Thymus (tissue), 14 donors: ENCODE measurements around the gene NDUFB11. TPM values are rescaled to one million over a fixed set of nuclear protein-coding genes. Genes with fewer than 3 reads are reported as not detected.

ENCODE experiments used
- DNase-seq, 9 donors: peaks; one replicate each; pipeline ENCODE4 v3.0.0-alpha.2; 2013; ENCODE audit warnings: low spot score in 9 of 9, low read depth in 6 of 9, missing footprints in 1 of 9
- H3K27ac ChIP-seq, 2 donors: one replicate each; pipeline ENCODE4 v1.5.1; 2013; ENCODE audit warnings: control low read depth in 1 of 2, low read depth in 1 of 2, low read length in 1 of 2, mild to moderate bottlenecking in 1 of 2, moderate library complexity in 1 of 2
- H3K27me3 ChIP-seq, 2 donors: one replicate each; pipeline ENCODE4 v1.5.1; 2013; ENCODE audit warnings: low read length in 1 of 2; ENCODE audit not compliant: control insufficient read depth in 2 of 2, insufficient read depth in 1 of 2
- H3K36me3 ChIP-seq, 2 donors: one replicate each; pipeline ENCODE4 v1.5.1; 2013; ENCODE audit warnings: low read length in 1 of 2, mild to moderate bottlenecking in 1 of 2, moderate library complexity in 1 of 2; ENCODE audit not compliant: control insufficient read depth in 2 of 2, insufficient read depth in 2 of 2
- H3K4me1 ChIP-seq, 2 donors: one replicate each; pipeline ENCODE4 v1.5.1; 2013; ENCODE audit warnings: low read length in 2 of 2; ENCODE audit not compliant: control insufficient read depth in 2 of 2, insufficient read depth in 2 of 2
- H3K4me3 ChIP-seq, 2 donors: one replicate each; pipeline ENCODE4 v1.5.1; 2013; ENCODE audit warnings: low read length in 2 of 2, control low read depth in 1 of 2, mild to moderate bottlenecking in 1 of 2
- H3K9me3 ChIP-seq, 2 donors: one replicate each; pipeline ENCODE4 v1.5.1; 2013; ENCODE audit warnings: low read length in 1 of 2, mild to moderate bottlenecking in 1 of 2; ENCODE audit not compliant: control insufficient read depth in 2 of 2, insufficient read depth in 1 of 2
- WGBS: extraction: QIAGEN DNeasy Blood & Tissue Kit; methylation state at CpG from one replicate; pipeline ENCODE4 v1.1.7; 2013; 5-methylcytosine and 5-hydroxymethylcytosine counted together
- long read RNA-seq, 10 donors: transcript quantifications; one replicate each; lab custom pipeline, GENCODE V29; 2026
- polyA plus RNA-seq: library from polyadenylated mRNA; stranded (reverse); fragments of 200-250 nt; gene quantifications from one replicate; pipeline ENCODE4 v1.2.3, GENCODE V29; 2013
- total RNA-seq: library from RNA; stranded (reverse); fragments of 120-200 nt; gene quantifications from one replicate; pipeline ENCODE4 v1.2.4, GENCODE V29; 2013
- donor health status: healthy.

NDUFB11 gene
- 109 TPM for total RNA-seq
- polyA plus RNA-seq, result 59.2 TPM
- long read RNA-seq, donor 1, transcript NDUFB11-202 (3 exons, 1,388 nt), result major isoform, 13 of 17 reads
- long read RNA-seq, donor 1, partial matches to known transcripts, result 0 of 17 reads
- long read RNA-seq, donor 1, other reads (novel, unspliced or antisense), result 0 of 17 reads
- long read RNA-seq, donor 2, transcript NDUFB11-202 (3 exons, 1,388 nt), result major isoform, 119 of 153 reads
- long read RNA-seq, donor 2, transcript NDUFB11-201 (3 exons, 948 nt), result minor isoform, 34 of 153 reads
- long read RNA-seq, donor 2, partial matches to known transcripts, result 0 of 153 reads
- long read RNA-seq, donor 2, other reads (novel, unspliced or antisense), result 0 of 153 reads
- long read RNA-seq, donor 3, transcript NDUFB11-201 (3 exons, 948 nt), result minor isoform, 30 of 183 reads
- long read RNA-seq, donor 3, transcript NDUFB11-202 (3 exons, 1,388 nt), result major isoform, 153 of 183 reads
- long read RNA-seq, donor 3, partial matches to known transcripts, result 0 of 183 reads
- long read RNA-seq, donor 3, other reads (novel, unspliced or antisense), result 0 of 183 reads
- long read RNA-seq, donor 4, transcript NDUFB11-202 (3 exons, 1,388 nt), result major isoform, 54 of 74 reads
- long read RNA-seq, donor 4, transcript NDUFB11-201 (3 exons, 948 nt), result minor isoform, 20 of 74 reads
- long read RNA-seq, donor 4, partial matches to known transcripts, result 0 of 74 reads
- long read RNA-seq, donor 4, other reads (novel, unspliced or antisense), result 0 of 74 reads
- long read RNA-seq, donor 5, transcript NDUFB11-201 (3 exons, 948 nt), result minor isoform, 51 of 482 reads
- long read RNA-seq, donor 5, transcript NDUFB11-202 (3 exons, 1,388 nt), result major isoform, 161 of 482 reads
- long read RNA-seq, donor 5, partial matches to known transcripts, result 250 of 482 reads
- long read RNA-seq, donor 5, other reads (novel, unspliced or antisense), result 20 of 482 reads
- long read RNA-seq, donor 6, transcript NDUFB11-202 (3 exons, 1,388 nt), result major isoform, 68 of 93 reads
- long read RNA-seq, donor 6, transcript NDUFB11-201 (3 exons, 948 nt), result minor isoform, 25 of 93 reads
- long read RNA-seq, donor 6, partial matches to known transcripts, result 0 of 93 reads
- long read RNA-seq, donor 6, other reads (novel, unspliced or antisense), result 0 of 93 reads
- long read RNA-seq, donor 7, transcript NDUFB11-202 (3 exons, 1,388 nt), result major isoform, 80 of 247 reads
- long read RNA-seq, donor 7, transcript NDUFB11-201 (3 exons, 948 nt), result minor isoform, 23 of 247 reads
- long read RNA-seq, donor 7, partial matches to known transcripts, result 139 of 247 reads
- long read RNA-seq, donor 7, other reads (novel, unspliced or antisense), result 5 of 247 reads
- long read RNA-seq, donor 8, transcript NDUFB11-202 (3 exons, 1,388 nt), result major isoform, 43 of 52 reads
- long read RNA-seq, donor 8, transcript NDUFB11-201 (3 exons, 948 nt), result minor isoform, 9 of 52 reads
- long read RNA-seq, donor 8, partial matches to known transcripts, result 0 of 52 reads
- long read RNA-seq, donor 8, other reads (novel, unspliced or antisense), result 0 of 52 reads
- long read RNA-seq, donor 9, transcript NDUFB11-202 (3 exons, 1,388 nt), result major isoform, 67 of 87 reads
- long read RNA-seq, donor 9, transcript NDUFB11-201 (3 exons, 948 nt), result minor isoform, 20 of 87 reads
- long read RNA-seq, donor 9, partial matches to known transcripts, result 0 of 87 reads
- long read RNA-seq, donor 9, other reads (novel, unspliced or antisense), result 0 of 87 reads
- long read RNA-seq, donor 10, transcript NDUFB11-201 (3 exons, 948 nt), result minor isoform, 22 of 108 reads
- long read RNA-seq, donor 10, transcript NDUFB11-202 (3 exons, 1,388 nt), result major isoform, 86 of 108 reads
- long read RNA-seq, donor 10, partial matches to known transcripts, result 0 of 108 reads
- long read RNA-seq, donor 10, other reads (novel, unspliced or antisense), result 0 of 108 reads

DNA sequence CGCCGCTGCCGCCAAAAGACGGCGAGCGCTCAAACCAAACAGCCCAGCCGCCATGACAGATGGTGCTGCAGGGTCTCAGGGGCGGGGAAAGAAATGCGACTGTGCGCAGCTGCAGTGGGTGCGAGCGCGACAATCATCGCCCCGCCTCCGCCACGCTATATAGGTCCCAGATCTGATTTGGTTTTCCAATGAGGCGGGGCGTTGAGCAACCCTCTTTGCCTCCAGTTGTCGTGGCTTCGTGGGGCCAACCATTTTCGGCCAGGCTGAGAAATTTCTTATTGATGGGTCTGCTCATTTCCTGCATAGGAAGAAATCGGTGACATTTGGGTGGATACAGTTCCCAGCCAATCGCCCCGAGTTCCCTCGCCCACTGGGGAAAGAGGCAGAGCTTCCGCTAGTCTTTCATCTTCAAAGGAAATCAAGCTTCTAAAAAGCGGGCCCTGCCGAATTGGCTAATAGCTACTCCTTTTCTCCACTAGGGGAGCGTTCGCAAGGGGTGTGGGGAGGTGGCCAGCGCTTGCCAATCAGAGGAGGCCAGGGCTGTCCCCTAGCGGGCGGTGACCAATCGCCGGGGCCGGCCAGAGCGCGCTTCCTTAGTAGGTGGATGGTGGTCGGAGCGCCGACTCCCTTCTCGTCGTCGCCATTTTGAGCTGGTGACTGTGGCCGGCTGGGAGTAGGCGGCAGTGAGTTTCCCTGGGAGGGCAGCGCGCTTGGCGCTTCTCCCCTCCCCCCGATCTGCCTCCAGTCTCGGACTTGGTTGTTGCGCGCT is at the start of gene NDUFB11, which contains the start of gene RBM10:
NDUFB11 (minus strand) TSS at position 77 of the 769 bp plus-strand sequence; CDS start at position 54, 23 bp downstream.
RBM10 (plus strand) TSS at position 596 of the 769 bp plus-strand sequence. CDS start 2,261 bp downstream, outside the sequence.
- no peaks in the 10 kb centered on the region for H3K27me3 ChIP-seq
- H3K9me3 ChIP-seq, result peaks cover 0 to 3% of the 10 kb centered on the region in 2 donors
- H3K36me3 ChIP-seq, result peaks cover 13 to 20% of the 10 kb centered on the region in 2 donors
- H3K4me3 ChIP-seq, result peak within 1 kb of the TSS; percentile 77 to 79
- peaks cover 2 to 18% of the 10 kb centered on the region in 2 donors for H3K4me1 ChIP-seq
- 0% methylated on average over 53 of the region's 54 CpGs for WGBS
- peak within 1 kb of the TSS; percentile 95 to 98 for H3K27ac ChIP-seq
- DNase-seq, result peak; percentile 55 to 92 (median 79)

DNA sequence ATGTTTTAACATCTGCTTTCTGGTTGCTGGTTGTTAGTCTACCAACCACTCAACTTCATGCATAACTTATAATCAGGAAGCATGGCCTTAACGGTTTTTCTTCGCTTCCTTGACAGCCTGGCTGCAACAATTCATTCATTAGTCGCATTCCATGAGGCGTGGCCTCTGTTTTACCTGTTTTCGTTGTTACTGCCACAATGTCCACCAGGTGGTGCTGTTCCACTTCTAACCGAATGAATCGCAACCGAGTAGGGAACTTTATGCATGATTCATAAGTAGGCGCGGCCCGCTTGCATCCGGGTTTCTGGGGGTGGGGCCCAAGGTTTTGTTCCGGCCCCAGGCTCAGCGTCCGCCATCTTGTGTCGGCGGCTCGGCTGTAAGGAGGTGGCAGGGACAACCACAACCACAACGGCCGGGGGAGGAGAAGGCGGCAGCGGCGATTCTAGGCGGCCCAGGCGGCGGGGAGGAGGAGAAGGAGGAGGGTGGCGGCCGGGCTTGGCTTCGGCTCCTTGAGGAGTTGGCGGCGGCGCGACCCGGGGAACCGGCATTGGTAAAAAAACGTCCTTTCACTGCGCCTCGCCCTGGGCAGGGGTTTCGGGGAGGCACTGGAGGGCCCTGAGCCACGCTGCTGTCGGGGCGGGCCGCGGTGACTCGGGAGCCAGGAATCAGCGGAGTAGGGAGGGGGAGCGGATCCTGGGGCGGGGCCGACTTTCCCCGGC is 49.1 kb upstream of the NDUFB11 start, which contains the start of gene UBA1:
UBA1 (plus strand) TSS at position 355 of the 719 bp plus-strand sequence. CDS start 4,974 bp downstream, outside the sequence.
- peak; percentile 87 to 99 (median 93) for DNase-seq
- peaks cover 0 to 17% of the 10 kb centered on the region in 2 donors for H3K27me3 ChIP-seq
- H3K4me3 ChIP-seq, result peak within 1 kb of the TSS; percentile 80 to 89
- peaks cover 20 to 22% of the 10 kb centered on the region in 2 donors for H3K36me3 ChIP-seq
- peaks cover 0 to 4% of the 10 kb centered on the region in 2 donors for H3K9me3 ChIP-seq
- H3K4me1 ChIP-seq, result peaks cover 13 to 55% of the 10 kb centered on the region in 2 donors
- peak within 1 kb of the TSS; percentile 90 to 92 for H3K27ac ChIP-seq
- WGBS, result under 1% methylated on average over 50 of the region's 50 CpGs

DNA sequence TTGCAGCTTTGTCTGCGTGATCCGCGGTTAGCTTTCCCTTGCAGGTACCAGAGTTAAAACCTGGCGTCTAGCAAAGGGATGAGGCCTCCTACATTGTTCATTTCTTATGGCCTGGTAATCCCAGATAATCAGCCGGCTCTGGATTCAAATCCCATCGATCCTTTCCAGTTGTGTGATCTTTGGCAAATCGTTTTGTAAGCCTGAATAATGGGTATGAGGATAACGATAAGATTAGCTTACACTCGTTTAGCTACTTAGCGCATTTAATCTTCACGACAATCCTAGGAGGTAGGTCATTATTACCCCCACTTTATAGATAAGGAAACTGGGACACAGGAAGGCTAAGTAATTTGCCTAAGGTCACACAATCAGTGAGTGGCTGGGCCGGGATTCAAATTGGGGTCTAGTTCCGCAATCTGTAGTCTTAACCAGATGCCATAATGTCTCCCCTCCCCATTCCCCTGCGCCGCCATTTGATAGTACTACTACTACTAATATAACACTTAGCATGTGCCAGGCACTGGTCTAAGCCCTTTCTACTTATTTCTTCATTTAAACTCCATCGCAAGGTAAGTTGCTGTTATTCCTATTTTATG is 47.4 kb upstream of the NDUFB11 start:
- WGBS, result 60% methylated on average over 16 of the region's 16 CpGs
- Histone ChIP-seq H3K4me3 (peak overlapping the region; percentile 59 to 65), H3K27ac (peak overlapping the region in 1 of 2 donors; percentile 72)

DNA sequence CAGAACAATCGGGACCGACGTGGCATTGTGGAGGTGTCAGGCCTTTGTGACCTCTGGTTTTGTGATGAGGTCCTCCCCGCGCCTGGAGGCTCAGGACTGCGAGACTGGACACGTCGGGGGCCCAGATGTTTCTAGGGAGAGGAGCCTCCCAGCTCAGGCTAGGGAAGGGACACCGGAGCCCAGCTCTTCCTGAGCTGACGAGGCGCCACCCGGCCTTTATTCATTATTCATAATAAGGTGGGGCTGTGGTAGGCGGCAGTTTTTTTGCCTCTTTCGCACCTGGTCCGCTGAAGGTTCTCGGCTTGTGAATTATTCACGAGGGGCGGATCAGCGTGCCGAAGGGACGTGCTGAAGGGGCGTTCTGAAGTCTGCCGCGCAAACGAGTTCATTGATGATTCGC is 46.8 kb upstream of the NDUFB11 start:
- Histone ChIP-seq H3K9me3 (peaks cover 0 to 4% of the 10 kb centered on the region in 2 donors), H3K36me3 (peaks cover 9 to 10% of the 10 kb centered on the region in 2 donors), H3K4me1 (peaks cover 13 to 46% of the 10 kb centered on the region in 2 donors), H3K4me3 (peak overlapping the region; percentile 59 to 65), H3K27ac (peak overlapping the region; percentile 40 to 72), H3K27me3 (peaks cover 0 to 17% of the 10 kb centered on the region in 2 donors)
- peak in 4 of 9 donors; percentile 3 to 60 (median 20) for DNase-seq
- under 1% methylated on average over 26 of the region's 26 CpGs for WGBS

More for the DNA sequence above, 47.4 kb upstream of the NDUFB11 start:
- DNase-seq, result no peak
- Histone ChIP-seq H3K4me1 (peaks cover 13 to 51% of the 10 kb centered on the region in 2 donors), H3K36me3 (peaks cover 8 to 10% of the 10 kb centered on the region in 2 donors), H3K9me3 (peaks cover 0 to 4% of the 10 kb centered on the region in 2 donors), H3K27me3 (peaks cover 0 to 17% of the 10 kb centered on the region in 2 donors)

DNA sequence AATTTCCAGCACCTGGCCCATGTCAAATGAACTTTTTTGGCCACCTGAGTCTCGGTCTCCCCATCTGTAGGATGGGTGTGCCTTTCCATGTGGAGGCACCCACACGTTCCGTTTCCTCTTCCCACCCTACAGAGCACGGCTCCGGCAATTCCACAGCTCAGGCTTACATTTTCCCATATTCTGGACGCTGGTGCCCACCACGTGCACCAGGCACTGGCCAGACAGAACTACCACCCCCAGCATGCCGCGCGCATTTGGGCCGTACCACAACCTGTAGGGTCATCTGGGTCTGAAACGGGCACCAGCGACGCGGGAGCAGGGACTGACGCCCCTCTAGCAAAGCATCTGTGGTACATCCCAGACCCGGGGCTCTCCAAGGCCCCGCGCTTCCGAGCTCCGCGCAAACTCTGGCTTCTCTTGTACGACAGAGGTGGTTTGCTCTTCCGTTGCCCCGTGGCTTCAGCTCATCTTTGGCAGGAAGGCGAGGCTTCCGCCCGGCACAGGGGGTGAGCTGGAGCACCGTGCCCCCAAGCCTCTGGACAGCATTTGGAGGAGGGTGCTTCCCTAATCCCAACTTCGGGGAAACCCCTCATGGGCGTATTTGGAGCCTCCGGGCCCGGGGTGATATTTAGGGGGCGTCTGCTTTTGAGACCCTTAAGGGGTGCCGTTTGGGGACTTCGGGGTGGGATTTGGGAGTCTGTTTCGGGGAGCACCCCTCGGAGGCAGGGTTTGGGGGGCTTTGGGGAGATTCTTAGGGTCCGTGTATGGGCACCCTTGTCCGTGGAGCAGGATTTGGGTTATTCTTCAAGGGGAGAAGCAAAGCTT is 46.2 kb upstream of the NDUFB11 start:
- H3K4me1 ChIP-seq, result peaks cover 6 to 39% of the 10 kb centered on the region in 2 donors
- H3K4me3 ChIP-seq, result peak overlapping the region; percentile 59 to 65
- H3K36me3 ChIP-seq, result peaks cover 15 to 16% of the 10 kb centered on the region in 2 donors
- H3K27me3 ChIP-seq, result peaks cover 0 to 17% of the 10 kb centered on the region in 2 donors
- DNase-seq, result peak; percentile 43 to 93 (median 76)
- H3K9me3 ChIP-seq, result peaks cover 0 to 4% of the 10 kb centered on the region in 2 donors
- peak overlapping the region; percentile 65 to 72 for H3K27ac ChIP-seq
- WGBS, result 4% methylated on average over 40 of the region's 40 CpGs

DNA sequence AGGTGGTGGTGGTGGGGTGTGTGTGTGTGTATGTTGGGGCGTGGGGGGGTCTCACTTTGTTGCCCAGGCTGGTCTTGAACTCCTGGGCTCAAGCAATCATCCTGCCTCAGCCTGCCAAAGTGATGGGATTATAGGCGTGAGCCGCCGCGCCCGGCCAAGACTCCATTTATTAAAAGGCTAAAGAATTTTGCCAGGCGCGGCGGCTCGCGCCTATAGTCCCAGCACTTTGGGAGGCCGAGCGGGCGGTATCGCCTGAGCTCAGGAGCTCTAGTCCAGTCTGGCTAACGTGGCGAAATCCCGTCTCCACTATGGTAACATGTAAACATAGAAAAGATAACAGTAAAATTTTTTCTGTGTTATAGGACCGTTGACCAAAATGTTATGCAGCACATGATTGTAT is 45.4 kb upstream of the NDUFB11 start:
- Histone ChIP-seq H3K27me3 (peaks cover 0 to 17% of the 10 kb centered on the region in 2 donors), H3K4me3 (no peak overlapping the region), H3K9me3 (peaks cover 0 to 4% of the 10 kb centered on the region in 2 donors), H3K27ac (no peak overlapping the region), H3K36me3 (peaks cover 21 to 24% of the 10 kb centered on the region in 2 donors), H3K4me1 (peaks cover 4 to 33% of the 10 kb centered on the region in 2 donors)
- no peak for DNase-seq
- 95% methylated on average over 19 of the region's 19 CpGs for WGBS
